ENCODE results near the gene HTR7.

HTR7 gene

GRCh38 chr10:90788199-90788491 lies 69.7 kb downstream of the HTR7 start:
- no peaks in the 10 kb centered on the region for H3K36me3 ChIP-seq (ENCODE audit: insufficient read depth, low read length)
- H4K20me1 ChIP-seq (ENCODE audit: insufficient read depth, low read length), result no peaks in the 10 kb centered on the region
- H3K27ac ChIP-seq (ENCODE audit: low read length), result no peak overlapping the region
- no peak overlapping the region for H3K9ac ChIP-seq (ENCODE audit: low read depth, low read length)
- no peaks in the 10 kb centered on the region for H3K4me1 ChIP-seq (ENCODE audit: insufficient read depth, low read length)
- TF ChIP-seq EZH2 (IDR thresholded peaks at IDR 0.05; ENCODE audit: borderline replicate concordance, low read depth, low read length, severe bottlenecking) (no peak), CTCF (IDR thresholded peaks at IDR 0.05; ENCODE audit: borderline replicate concordance, extremely low read depth, low read length, poor library complexity, severe bottlenecking) (no peak)
- H3K4me2 ChIP-seq (ENCODE audit: insufficient read depth, low read length), result no peak overlapping the region
- ATAC-seq (ENCODE audit: insufficient read depth, low read depth) (no peak), DNase-seq (no peak)
- no peaks in the 10 kb centered on the region for H3K79me2 ChIP-seq (ENCODE audit: insufficient read depth, low read length)
- H3K9me3 ChIP-seq (ENCODE audit: insufficient read depth, low read length, severe bottlenecking), result no peaks in the 10 kb centered on the region
- no peak overlapping the region for H2AFZ ChIP-seq (ENCODE audit: low read depth, low read length)
- no peak overlapping the region for H3K4me3 ChIP-seq (ENCODE audit: low read depth in 1 of 2, low read length in 2 of 2)
- H3K27me3 ChIP-seq (ENCODE audit: insufficient read depth, low read length, poor library complexity), result peaks cover 54% of the 10 kb centered on the region

- Histone ChIP-seq H3K4me3 (ENCODE audit: low read depth in 1 of 2, low read length in 2 of 2) (no peak overlapping the region), H3K9me3 (ENCODE audit: insufficient read depth, low read length, severe bottlenecking) (no peaks in the 10 kb centered on the region), H3K36me3 (ENCODE audit: insufficient read depth, low read length) (no peaks in the 10 kb centered on the region), H2AFZ (ENCODE audit: low read depth, low read length) (no peak overlapping the region), H3K4me2 (ENCODE audit: insufficient read depth, low read length) (no peak overlapping the region), H3K9ac (ENCODE audit: low read depth, low read length) (no peak overlapping the region), H3K27me3 (ENCODE audit: insufficient read depth, low read length, poor library complexity) (peaks cover 52% of the 10 kb centered on the region), H3K27ac (ENCODE audit: low read length) (no peak overlapping the region), H4K20me1 (ENCODE audit: insufficient read depth, low read length) (no peaks in the 10 kb centered on the region), H3K4me1 (ENCODE audit: insufficient read depth, low read length) (no peaks in the 10 kb centered on the region), H3K79me2 (ENCODE audit: insufficient read depth, low read length) (no peaks in the 10 kb centered on the region)
- TF ChIP-seq CTCF (IDR thresholded peaks at IDR 0.05; ENCODE audit: borderline replicate concordance, extremely low read depth, low read length, poor library complexity, severe bottlenecking) (peak; percentile 82), EZH2 (IDR thresholded peaks at IDR 0.05; ENCODE audit: borderline replicate concordance, low read depth, low read length, severe bottlenecking) (no peak)
- DNase-seq, result peak; percentile 25
- peak; percentile 68 for ATAC-seq (ENCODE audit: insufficient read depth, low read depth)
Measured at GRCh38 chr10:90787393-90788198, 70.2 kb downstream of the HTR7 start.

GRCh38 chr10:90785782-90786181 lies 72.1 kb downstream of the HTR7 start:
- Histone ChIP-seq H3K79me2 (ENCODE audit: insufficient read depth, low read length) (no peaks in the 10 kb centered on the region), H3K4me3 (ENCODE audit: low read depth in 1 of 2, low read length in 2 of 2) (no peak overlapping the region), H3K27ac (ENCODE audit: low read length) (no peak overlapping the region), H2AFZ (ENCODE audit: low read depth, low read length) (no peak overlapping the region), H3K36me3 (ENCODE audit: insufficient read depth, low read length) (no peaks in the 10 kb centered on the region), H3K4me1 (ENCODE audit: insufficient read depth, low read length) (no peaks in the 10 kb centered on the region), H3K9ac (ENCODE audit: low read depth, low read length) (no peak overlapping the region), H3K27me3 (ENCODE audit: insufficient read depth, low read length, poor library complexity) (peaks cover 51% of the 10 kb centered on the region), H3K9me3 (ENCODE audit: insufficient read depth, low read length, severe bottlenecking) (no peaks in the 10 kb centered on the region), H4K20me1 (ENCODE audit: insufficient read depth, low read length) (no peaks in the 10 kb centered on the region), H3K4me2 (ENCODE audit: insufficient read depth, low read length) (no peak overlapping the region)
- no peak for DNase-seq
- TF ChIP-seq EZH2 (IDR thresholded peaks at IDR 0.05; ENCODE audit: borderline replicate concordance, low read depth, low read length, severe bottlenecking) (peak; percentile 57), CTCF (IDR thresholded peaks at IDR 0.05; ENCODE audit: borderline replicate concordance, extremely low read depth, low read length, poor library complexity, severe bottlenecking) (no peak)
- no peak for ATAC-seq (ENCODE audit: insufficient read depth, low read depth)

All from DND-41 (cell line).